Astrocyte of the spinal cord (primary cell): Measurements from ENCODE around the gene TMEM120B.
A peak's percentile ranks its signal among the peaks of the same experiment; 100 is the strongest.
"Not testable (repeated sequence)": the region's sequence is repeated elsewhere in the genome, so short reads cannot be mapped to it uniquely, and the experiment has no call there.

Source experiments
- DNase-seq: peaks from one replicate; pipeline ENCODE4 v3.0.0; 2011; ENCODE audit warnings: low read depth, low spot score
- H3K4me3 ChIP-seq: 2 replicates; pipeline ENCODE4 v1.5.1; 2011; ENCODE audit warnings: low read depth, mild to moderate bottlenecking, low read length, moderate library complexity
- in situ Hi-C: cut with HindIII; loops from 2 replicates; pipeline ENCODE4 v1.10.0; 2017; ENCODE audit warnings: low sequenced_read_pairs
- TF ChIP-seq, protein P1 (sequence below): IDR thresholded peaks from 2 replicates; pipeline ENCODE4 v1.5.1; 2012; ENCODE audit warnings: low read depth, mild to moderate bottlenecking, low read length, inconsistent platforms

TMEM120B gene

DNA sequence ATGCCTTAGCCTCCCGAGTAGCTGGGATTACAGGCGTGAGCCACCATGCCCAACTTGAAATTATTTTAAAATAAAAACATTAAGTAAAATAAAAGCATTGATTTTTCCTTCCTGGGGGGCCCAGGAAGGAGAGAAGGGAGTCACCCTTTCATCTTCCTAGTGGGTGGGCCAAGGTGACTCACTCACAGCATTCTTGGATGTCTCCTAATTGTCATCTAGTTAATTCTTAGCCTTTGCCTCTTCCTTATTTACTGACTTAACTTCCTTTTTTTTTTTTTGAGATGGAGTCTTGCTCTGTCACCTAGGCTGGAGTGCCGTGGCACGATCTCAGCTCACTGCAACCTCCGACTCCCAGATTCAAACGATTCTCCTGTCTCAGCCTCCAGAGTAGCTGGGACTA, 29.2 kb downstream of the TMEM120B start:
- no peak for DNase-seq
- in situ Hi-C loops = no loop called here
- TF ChIP-seq, protein P1, sequence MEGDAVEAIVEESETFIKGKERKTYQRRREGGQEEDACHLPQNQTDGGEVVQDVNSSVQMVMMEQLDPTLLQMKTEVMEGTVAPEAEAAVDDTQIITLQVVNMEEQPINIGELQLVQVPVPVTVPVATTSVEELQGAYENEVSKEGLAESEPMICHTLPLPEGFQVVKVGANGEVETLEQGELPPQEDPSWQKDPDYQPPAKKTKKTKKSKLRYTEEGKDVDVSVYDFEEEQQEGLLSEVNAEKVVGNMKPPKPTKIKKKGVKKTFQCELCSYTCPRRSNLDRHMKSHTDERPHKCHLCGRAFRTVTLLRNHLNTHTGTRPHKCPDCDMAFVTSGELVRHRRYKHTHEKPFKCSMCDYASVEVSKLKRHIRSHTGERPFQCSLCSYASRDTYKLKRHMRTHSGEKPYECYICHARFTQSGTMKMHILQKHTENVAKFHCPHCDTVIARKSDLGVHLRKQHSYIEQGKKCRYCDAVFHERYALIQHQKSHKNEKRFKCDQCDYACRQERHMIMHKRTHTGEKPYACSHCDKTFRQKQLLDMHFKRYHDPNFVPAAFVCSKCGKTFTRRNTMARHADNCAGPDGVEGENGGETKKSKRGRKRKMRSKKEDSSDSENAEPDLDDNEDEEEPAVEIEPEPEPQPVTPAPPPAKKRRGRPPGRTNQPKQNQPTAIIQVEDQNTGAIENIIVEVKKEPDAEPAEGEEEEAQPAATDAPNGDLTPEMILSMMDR = no peak
- H3K4me3 ChIP-seq = no peak overlapping the region

DNA sequence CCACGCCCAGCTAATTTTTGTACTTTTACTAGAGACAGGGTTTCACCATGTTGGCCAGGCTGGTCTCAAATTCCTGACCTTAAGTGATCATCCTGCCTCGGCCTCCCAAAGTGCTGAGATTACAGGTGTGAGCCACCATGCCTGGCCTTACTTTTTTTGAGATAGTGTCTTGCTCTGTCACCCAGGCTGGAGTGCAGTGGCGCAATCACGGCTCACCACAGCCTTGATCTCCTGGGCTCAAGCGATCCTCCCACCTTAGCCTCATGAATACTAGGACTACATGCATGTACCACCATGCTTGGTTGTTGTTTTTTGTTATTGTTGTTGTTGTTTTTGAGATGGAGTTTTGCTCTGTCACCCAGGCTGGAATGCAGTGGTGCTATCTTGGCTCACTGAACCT, 33.0 kb downstream of the TMEM120B start:
- DNase-seq, H3K4me3 ChIP-seq, in situ Hi-C loops: not testable (repeated sequence)

DNA sequence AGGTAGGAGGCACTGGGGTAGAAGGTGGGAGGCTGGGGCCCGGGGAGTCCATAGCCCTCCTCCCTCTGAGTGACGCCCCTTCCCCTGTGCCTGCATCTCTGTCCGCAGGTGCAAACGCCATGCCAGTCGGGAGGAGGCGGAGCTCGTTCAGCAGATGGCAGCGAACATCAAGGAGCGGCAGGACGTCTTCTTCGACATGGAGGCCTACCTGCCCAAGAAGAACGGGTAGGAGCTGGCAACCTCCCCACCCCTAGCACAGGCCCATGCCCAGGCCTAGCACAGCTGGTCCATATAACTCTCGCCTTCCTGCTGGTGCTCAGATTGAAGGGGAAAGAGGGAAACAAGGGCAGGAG, 35.6 kb downstream of the TMEM120B start:
- H3K4me3 ChIP-seq = no peak overlapping the region
- in situ Hi-C loops = no loop called here
- DNase-seq = no peak
- TF ChIP-seq, protein P1 = no peak

DNA sequence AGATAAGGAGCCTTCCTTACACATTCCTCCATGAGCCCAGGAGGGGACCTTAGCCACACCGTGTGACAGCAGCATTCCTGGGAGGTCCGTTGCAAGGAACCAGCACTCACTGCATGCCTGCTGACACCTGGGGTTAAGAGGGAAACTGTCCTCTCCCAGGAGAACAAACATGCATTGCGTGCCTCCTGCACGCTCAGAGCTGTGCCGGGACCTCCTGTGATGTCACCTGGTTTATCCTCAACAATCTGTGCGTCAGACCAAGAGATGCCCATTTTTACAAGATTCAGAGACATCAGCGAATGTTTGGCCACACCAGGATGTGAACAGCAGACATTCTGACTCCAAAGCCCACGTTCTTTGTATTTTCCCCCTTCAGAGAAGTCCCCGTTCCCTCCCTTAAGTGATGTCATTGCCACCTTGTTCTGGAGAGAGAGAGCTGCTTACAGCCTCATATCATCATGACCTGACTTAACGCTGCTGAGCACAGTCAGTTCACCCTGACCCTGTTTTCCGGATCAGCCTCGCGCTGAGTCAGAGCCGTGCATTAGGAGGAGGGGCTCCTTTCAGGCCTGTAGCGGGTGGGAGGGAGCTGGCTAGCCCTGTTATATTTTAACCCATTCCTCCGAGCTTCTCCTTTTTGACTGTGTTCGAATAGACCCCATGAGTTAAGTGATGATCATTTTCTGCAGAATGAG, 36.2 kb downstream of the TMEM120B start:
- no peak overlapping the region for H3K4me3 ChIP-seq
- in situ Hi-C loops = no loop called here
- peak; percentile 89 for DNase-seq
- TF ChIP-seq, protein P1 = no peak

DNA sequence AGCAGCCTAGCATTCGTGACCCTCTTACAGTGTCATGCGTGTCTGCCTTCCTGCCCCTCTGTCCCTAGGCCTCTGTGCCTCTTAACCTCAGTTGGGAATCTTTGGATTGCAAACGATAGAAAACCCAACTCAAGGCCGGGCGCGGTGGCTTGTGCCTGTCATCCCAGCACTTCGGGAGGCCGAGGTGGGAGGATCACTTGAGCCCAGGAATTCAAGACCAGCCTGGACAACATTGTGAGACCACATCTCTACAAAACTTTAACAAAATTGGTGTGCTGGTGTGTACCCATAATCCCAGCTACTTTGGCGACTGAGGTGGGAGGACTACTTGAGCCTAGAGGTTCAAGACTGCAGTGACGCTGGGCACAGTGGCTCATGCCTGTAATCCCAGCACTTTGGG, 36.7 kb downstream of the TMEM120B start:
- TF ChIP-seq, protein P1 = no peak
- in situ Hi-C loops = no loop called here
- no peak overlapping the region for H3K4me3 ChIP-seq
- no peak for DNase-seq

DNA sequence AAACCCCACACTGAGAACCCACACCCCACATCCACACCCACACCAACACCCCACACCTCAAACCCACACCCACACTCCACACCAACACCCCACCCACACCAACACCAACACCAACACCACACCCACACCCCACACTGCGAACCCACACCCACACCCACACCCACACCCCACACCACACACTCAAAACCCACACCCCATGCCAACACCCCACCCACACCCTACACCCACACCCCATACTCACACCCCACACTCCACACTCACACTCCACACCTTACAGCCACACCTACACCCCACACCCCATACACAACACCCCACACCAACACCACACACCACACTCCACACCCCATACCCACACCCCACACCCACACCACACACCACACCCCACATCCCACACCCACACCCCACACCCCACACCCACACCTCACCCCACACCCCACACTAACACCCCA, 38.0 kb downstream of the TMEM120B start:
- TF ChIP-seq, protein P1 = no peak
- no peak overlapping the region for H3K4me3 ChIP-seq
- in situ Hi-C loops = no loop called here
- DNase-seq = no peak

DNA sequence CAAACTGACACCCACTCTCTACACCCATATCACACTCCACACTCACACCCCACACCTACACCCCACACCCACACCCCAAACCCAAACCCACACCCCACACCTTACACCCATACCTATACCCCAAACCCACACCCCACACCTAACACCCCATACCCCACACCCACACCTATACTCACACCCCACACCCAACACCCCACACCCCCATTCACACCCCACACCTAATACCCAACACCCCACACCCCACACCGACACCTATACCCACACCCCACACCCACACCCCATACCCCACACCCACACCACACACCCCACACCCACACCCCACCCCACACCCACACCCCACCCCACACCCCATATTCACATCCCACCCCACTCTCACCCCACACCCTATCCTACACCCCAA, 38.5 kb downstream of the TMEM120B start:
- in situ Hi-C loops = no loop called here
- no peak for DNase-seq
- no peak overlapping the region for H3K4me3 ChIP-seq
- TF ChIP-seq, protein P1 = no peak
